ENCODE results near the gene YIPF5.

YIPF5 gene

GRCh38 chr5:144198386-144198785 lies 27.9 kb upstream of the YIPF5 start:
- H3K9me3 ChIP-seq (ENCODE audit: insufficient read depth, low read depth, low read length): no peaks in the 10 kb centered on the region
- no peaks in the 10 kb centered on the region for H3K36me3 ChIP-seq (ENCODE audit: insufficient read depth, low read length)
- no peak overlapping the region for H3K9ac ChIP-seq (ENCODE audit: low read depth, low read length)
- 96% methylated on average over 3 of the region's 3 CpGs for WGBS
- no peak overlapping the region for H3K27ac ChIP-seq (ENCODE audit: low read depth, low read length)
- no peak overlapping the region for H3K4me3 ChIP-seq (ENCODE audit: low read length)
- H3K4me1 ChIP-seq (ENCODE audit: insufficient read depth, low read length): no peaks in the 10 kb centered on the region
- H3K27me3 ChIP-seq (ENCODE audit: insufficient read depth, low read length): no peaks in the 10 kb centered on the region

GRCh38 chr5:144196612-144197011 lies 26.2 kb upstream of the YIPF5 start:
- H3K36me3 ChIP-seq (ENCODE audit: insufficient read depth, low read length): no peaks in the 10 kb centered on the region
- H3K9ac ChIP-seq (ENCODE audit: low read depth, low read length): no peak overlapping the region
- H3K4me1 ChIP-seq (ENCODE audit: insufficient read depth, low read length): 0 out of 2 replicates have a peak, but pooled peaks cover 3% of the 10 kb centered on the region
- H3K9me3 ChIP-seq (ENCODE audit: insufficient read depth, low read depth, low read length): no peaks in the 10 kb centered on the region
- no peak overlapping the region for H3K4me3 ChIP-seq (ENCODE audit: low read length)
- H3K27me3 ChIP-seq (ENCODE audit: insufficient read depth, low read length): no peaks in the 10 kb centered on the region
- WGBS: 95% methylated on average over 1 of the region's 1 CpG
- H3K27ac ChIP-seq (ENCODE audit: low read depth, low read length): no peak overlapping the region

- Histone ChIP-seq H3K36me3 (ENCODE audit: insufficient read depth, low read length) (no peaks in the 10 kb centered on the region), H3K4me1 (ENCODE audit: insufficient read depth, low read length) (0 out of 2 replicates have a peak, but pooled peaks cover 3% of the 10 kb centered on the region), H3K4me3 (ENCODE audit: low read length) (no peak overlapping the region), H3K27ac (ENCODE audit: low read depth, low read length) (no peak overlapping the region), H3K9ac (ENCODE audit: low read depth, low read length) (no peak overlapping the region), H3K27me3 (ENCODE audit: insufficient read depth, low read length) (no peaks in the 10 kb centered on the region), H3K9me3 (ENCODE audit: insufficient read depth, low read depth, low read length) (no peaks in the 10 kb centered on the region)
- 89% methylated on average over 4 of the region's 4 CpGs for WGBS
Measured at GRCh38 chr5:144195448-144195847, 25.0 kb upstream of the YIPF5 start.

GRCh38 chr5:144194144-144194543 lies 23.7 kb upstream of the YIPF5 start:
- Histone ChIP-seq H3K27ac (ENCODE audit: low read depth, low read length) (no peak overlapping the region), H3K27me3 (ENCODE audit: insufficient read depth, low read length) (no peaks in the 10 kb centered on the region), H3K9ac (ENCODE audit: low read depth, low read length) (no peak overlapping the region), H3K9me3 (ENCODE audit: insufficient read depth, low read depth, low read length) (no peaks in the 10 kb centered on the region), H3K36me3 (ENCODE audit: insufficient read depth, low read length) (no peaks in the 10 kb centered on the region), H3K4me3 (ENCODE audit: low read length) (no peak overlapping the region), H3K4me1 (ENCODE audit: insufficient read depth, low read length) (0 out of 2 replicates have a peak, but pooled peaks cover 3% of the 10 kb centered on the region)
- 100% methylated on average over 2 of the region's 2 CpGs for WGBS

GRCh38 chr5:144192661-144193060 lies 22.2 kb upstream of the YIPF5 start:
- Histone ChIP-seq H3K27me3 (ENCODE audit: insufficient read depth, low read length) (no peaks in the 10 kb centered on the region), H3K27ac (ENCODE audit: low read depth, low read length) (no peak overlapping the region), H3K9me3 (ENCODE audit: insufficient read depth, low read depth, low read length) (no peaks in the 10 kb centered on the region), H3K4me1 (ENCODE audit: insufficient read depth, low read length) (0 out of 2 replicates have a peak, but pooled peaks cover 3% of the 10 kb centered on the region), H3K9ac (ENCODE audit: low read depth, low read length) (no peak overlapping the region), H3K4me3 (ENCODE audit: low read length) (no peak overlapping the region), H3K36me3 (ENCODE audit: insufficient read depth, low read length) (no peaks in the 10 kb centered on the region)

- WGBS: 47% methylated on average over 2 of the region's 3 CpGs
- H3K9me3 ChIP-seq (ENCODE audit: insufficient read depth, low read depth, low read length): no peaks in the 10 kb centered on the region
- H3K4me1 ChIP-seq (ENCODE audit: insufficient read depth, low read length): 0 out of 2 replicates have a peak, but pooled peaks cover 3% of the 10 kb centered on the region
- no peak overlapping the region for H3K4me3 ChIP-seq (ENCODE audit: low read length)
- H3K27me3 ChIP-seq (ENCODE audit: insufficient read depth, low read length): no peaks in the 10 kb centered on the region
- no peak overlapping the region for H3K9ac ChIP-seq (ENCODE audit: low read depth, low read length)
- H3K27ac ChIP-seq (ENCODE audit: low read depth, low read length): no peak overlapping the region
- no peaks in the 10 kb centered on the region for H3K36me3 ChIP-seq (ENCODE audit: insufficient read depth, low read length)
Measured at GRCh38 chr5:144191998-144192397, 21.5 kb upstream of the YIPF5 start.

GRCh38 chr5:144191531-144191930 lies 21.1 kb upstream of the YIPF5 start:
- H3K4me1 ChIP-seq (ENCODE audit: insufficient read depth, low read length): 0 out of 2 replicates have a peak, but pooled peaks cover 3% of the 10 kb centered on the region
- H3K9me3 ChIP-seq (ENCODE audit: insufficient read depth, low read depth, low read length): no peaks in the 10 kb centered on the region
- WGBS: 46% methylated on average over 3 of the region's 3 CpGs
- H3K4me3 ChIP-seq (ENCODE audit: low read length): no peak overlapping the region
- no peaks in the 10 kb centered on the region for H3K36me3 ChIP-seq (ENCODE audit: insufficient read depth, low read length)
- no peaks in the 10 kb centered on the region for H3K27me3 ChIP-seq (ENCODE audit: insufficient read depth, low read length)
- H3K27ac ChIP-seq (ENCODE audit: low read depth, low read length): no peak overlapping the region
- H3K9ac ChIP-seq (ENCODE audit: low read depth, low read length): no peak overlapping the region

GRCh38 chr5:144189800-144190429 lies 19.5 kb upstream of the YIPF5 start:
- 95% methylated on average over 10 of the region's 10 CpGs for WGBS
- Histone ChIP-seq H3K36me3 (ENCODE audit: insufficient read depth, low read length) (no peaks in the 10 kb centered on the region), H3K9me3 (ENCODE audit: insufficient read depth, low read depth, low read length) (no peaks in the 10 kb centered on the region), H3K27ac (ENCODE audit: low read depth, low read length) (no peak overlapping the region), H3K4me1 (ENCODE audit: insufficient read depth, low read length) (0 out of 2 replicates have a peak, but pooled peaks cover 3% of the 10 kb centered on the region), H3K27me3 (ENCODE audit: insufficient read depth, low read length) (no peaks in the 10 kb centered on the region), H3K4me3 (ENCODE audit: low read length) (no peak overlapping the region), H3K9ac (ENCODE audit: low read depth, low read length) (no peak overlapping the region)

- Histone ChIP-seq H3K27ac (ENCODE audit: low read depth, low read length) (no peak overlapping the region), H3K27me3 (ENCODE audit: insufficient read depth, low read length) (no peaks in the 10 kb centered on the region; the same call in 1 of the 2 replicates), H3K4me3 (ENCODE audit: low read length) (no peak overlapping the region), H3K36me3 (ENCODE audit: insufficient read depth, low read length) (no peaks in the 10 kb centered on the region), H3K9me3 (ENCODE audit: insufficient read depth, low read depth, low read length) (no peaks in the 10 kb centered on the region), H3K4me1 (ENCODE audit: insufficient read depth, low read length) (0 out of 2 replicates have a peak, but pooled peaks cover 3% of the 10 kb centered on the region), H3K9ac (ENCODE audit: low read depth, low read length) (no peak overlapping the region)
- 90% methylated on average over 2 of the region's 2 CpGs for WGBS
Measured at GRCh38 chr5:144187699-144188294, 17.3 kb upstream of the YIPF5 start.

- H3K27ac ChIP-seq (ENCODE audit: low read depth, low read length): no peak overlapping the region
- no peak overlapping the region for H3K9ac ChIP-seq (ENCODE audit: low read depth, low read length)
- WGBS: 69% methylated on average over 4 of the region's 4 CpGs
- H3K9me3 ChIP-seq (ENCODE audit: insufficient read depth, low read depth, low read length): no peaks in the 10 kb centered on the region
- H3K4me3 ChIP-seq (ENCODE audit: low read length): no peak overlapping the region
- H3K36me3 ChIP-seq (ENCODE audit: insufficient read depth, low read length): no peaks in the 10 kb centered on the region
- no peaks in the 10 kb centered on the region for H3K4me1 ChIP-seq (ENCODE audit: insufficient read depth, low read length)
- no peaks in the 10 kb centered on the region; the same call in 1 of the 2 replicates for H3K27me3 ChIP-seq (ENCODE audit: insufficient read depth, low read length)
Measured at GRCh38 chr5:144183254-144183889, 12.9 kb upstream of the YIPF5 start.

GRCh38 chr5:144179226-144179625 lies 8.8 kb upstream of the YIPF5 start:
- no peaks in the 10 kb centered on the region for H3K9me3 ChIP-seq (ENCODE audit: insufficient read depth, low read depth, low read length)
- H3K36me3 ChIP-seq (ENCODE audit: insufficient read depth, low read length): no peaks in the 10 kb centered on the region
- no peaks in the 10 kb centered on the region for H3K27me3 ChIP-seq (ENCODE audit: insufficient read depth, low read length)
- WGBS: 100% methylated on average over 1 of the region's 1 CpG
- H3K4me3 ChIP-seq (ENCODE audit: low read length): no peak overlapping the region
- no peaks in the 10 kb centered on the region for H3K4me1 ChIP-seq (ENCODE audit: insufficient read depth, low read length)
- H3K9ac ChIP-seq (ENCODE audit: low read depth, low read length): no peak overlapping the region
- no peak overlapping the region for H3K27ac ChIP-seq (ENCODE audit: low read depth, low read length)
